Stromal cell of bone marrow (primary cell): ENCODE results near the gene SH3GL3.
A peak's percentile ranks its signal among the peaks of the same experiment; 100 is the strongest.

Experiments used
- DNase-seq: peaks from one replicate; pipeline ENCODE4 v3.0.0-alpha.2; 2012; ENCODE audit warnings: low read depth

The SH3GL3 gene

GRCh38 chr15:83613714-83614113 is 166.6 kb downstream of the SH3GL3 start:
- DNase-seq: peak; percentile 17

DNA sequence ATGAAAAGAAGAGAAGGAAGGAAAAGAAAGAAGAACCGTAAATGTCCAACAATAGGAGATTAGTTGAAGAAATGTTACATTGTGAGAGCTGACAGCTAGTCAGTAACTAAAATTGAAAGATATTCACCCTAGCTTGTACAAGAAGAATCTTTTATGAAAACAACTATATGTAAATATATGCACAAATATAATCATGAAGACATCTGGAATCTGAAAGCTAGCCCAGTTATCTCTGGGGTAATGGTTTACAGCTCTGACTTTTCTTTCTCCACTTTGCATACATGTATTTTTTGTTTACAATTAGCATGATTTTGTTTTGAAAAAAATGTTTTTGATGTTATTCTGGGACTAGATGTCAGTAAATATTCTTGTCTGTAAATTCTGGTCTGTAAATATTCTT is 169.7 kb downstream of the SH3GL3 start:
- no peak for DNase-seq

GRCh38 chr15:83626171-83626802 is 179.1 kb downstream of the SH3GL3 start:
- DNase-seq: peak; percentile 44

- no peak for DNase-seq
These were observed 184.4 kb downstream of the SH3GL3 start for GRCh38 chr15:83631534-83631933.

GRCh38 chr15:83643201-83643600 is 196.1 kb downstream of the SH3GL3 start:
- DNase-seq: no peak

- DNase-seq: no peak
These were observed 197.3 kb downstream of the SH3GL3 start for GRCh38 chr15:83644439-83644838.

GRCh38 chr15:83650831-83651230 is 203.7 kb downstream of the SH3GL3 start:
- no peak for DNase-seq

DNA sequence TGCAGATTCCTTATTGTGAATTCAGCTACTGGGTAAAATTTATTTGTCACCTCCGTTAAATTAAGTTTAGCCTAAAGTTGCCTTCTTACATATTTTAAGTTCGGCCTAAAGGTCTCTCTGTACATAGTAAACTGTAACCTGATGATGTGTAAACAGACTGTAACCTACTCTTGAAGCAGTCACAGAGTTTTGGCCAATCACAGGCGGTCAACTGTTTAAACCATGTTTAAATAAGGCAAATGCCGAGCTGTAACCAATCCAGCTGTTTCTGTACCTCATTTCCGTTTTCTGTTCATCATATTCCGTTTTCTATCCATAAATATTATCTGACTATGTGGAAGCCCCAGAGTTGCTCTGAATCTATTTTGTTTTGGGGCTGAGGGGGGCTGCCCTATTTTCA is 204.4 kb downstream of the SH3GL3 start:
- DNase-seq: no peak

DNA sequence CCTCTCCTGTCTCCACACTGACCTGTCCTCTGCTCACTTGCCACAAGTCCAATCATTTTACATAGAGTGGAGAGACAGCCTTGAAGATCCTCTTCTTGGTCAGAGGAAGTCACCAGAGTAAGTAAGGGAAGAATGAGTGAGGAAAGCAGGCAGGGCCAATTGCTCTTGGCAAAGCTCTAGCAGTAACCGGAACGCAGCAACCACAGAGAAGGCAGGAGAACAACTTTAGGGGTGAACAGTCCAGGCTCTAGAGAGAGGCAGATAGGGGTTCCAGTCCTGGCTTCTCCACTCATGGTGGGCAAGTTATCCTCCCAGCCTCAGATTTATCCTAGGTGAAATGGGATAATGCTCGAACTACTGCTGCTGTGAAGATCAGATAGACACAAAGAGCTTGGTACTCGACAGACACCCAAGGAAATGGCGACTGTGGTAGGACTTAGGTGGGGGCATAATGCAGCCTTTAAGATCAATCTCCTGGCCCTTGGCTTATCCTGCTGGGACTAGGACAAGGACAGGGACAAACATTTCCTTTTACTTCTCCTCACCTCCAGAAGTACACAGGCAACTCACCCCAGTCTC is 205.6 kb downstream of the SH3GL3 start:
- DNase-seq: no peak

DNA sequence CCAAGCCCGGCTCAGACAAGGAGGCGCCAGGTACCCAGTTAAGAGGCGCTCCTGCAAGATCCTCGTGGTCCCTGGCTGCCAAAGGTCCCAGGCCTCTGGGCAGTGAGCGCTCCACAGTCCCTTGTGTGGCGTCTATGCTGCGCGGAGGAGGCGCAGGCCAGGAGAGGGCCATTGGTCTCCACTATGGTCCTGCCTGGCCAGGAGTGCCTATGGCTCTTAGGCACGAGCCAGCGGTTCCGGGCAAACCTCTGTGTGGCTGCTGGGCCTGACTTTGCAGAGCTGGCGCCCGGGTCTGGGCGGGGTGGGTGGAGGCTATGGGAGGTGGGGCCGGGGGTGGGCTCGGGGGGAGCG is 206.1 kb downstream of the SH3GL3 start:
- DNase-seq: no peak

- peak; percentile 31 for DNase-seq
These were observed 206.7 kb downstream of the SH3GL3 start, which contains the start of gene ADAMTSL3 for GRCh38 chr15:83653639-83654378. Gene ADAMTSL3 (plus strand): TSS chr15:83654123. CDS start chr15:83655762, 1,639 bp downstream.

- DNase-seq: no peak
These were observed 207.5 kb downstream of the SH3GL3 start for GRCh38 chr15:83654379-83655236.

GRCh38 chr15:83655237-83655616 is 208.1 kb downstream of the SH3GL3 start:
- DNase-seq: no peak

- no peak for DNase-seq
These were observed 209.1 kb downstream of the SH3GL3 start for GRCh38 chr15:83656192-83656591.

DNA sequence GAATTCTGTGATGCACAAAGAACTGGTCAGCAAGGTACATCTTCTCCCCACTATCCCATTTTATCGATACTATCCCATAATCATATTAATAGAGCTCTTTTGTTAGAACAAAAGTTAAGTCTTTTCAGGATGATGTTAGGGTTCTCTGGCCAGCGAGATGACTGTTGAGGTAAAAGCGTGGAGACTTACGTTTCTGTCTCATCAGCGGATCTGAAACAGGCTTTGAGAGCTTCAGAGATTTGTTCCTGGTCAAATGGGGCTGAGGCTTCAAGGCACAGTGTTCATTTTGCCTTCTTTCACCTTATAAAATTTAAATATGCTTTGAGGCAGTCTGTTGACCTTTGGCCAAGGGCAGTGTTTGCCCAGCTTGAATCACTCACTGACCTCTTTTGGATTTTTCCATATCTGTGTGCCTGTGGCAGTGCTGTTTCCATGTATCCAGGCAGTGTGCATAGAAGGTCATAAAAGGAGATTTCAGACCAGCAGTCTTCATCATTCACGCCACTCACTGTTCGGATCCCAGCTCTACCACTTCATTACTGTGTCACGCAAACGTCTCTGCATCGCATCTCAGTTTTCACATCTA is 209.9 kb downstream of the SH3GL3 start:
- no peak for DNase-seq

GRCh38 chr15:83657549-83657948 is 210.4 kb downstream of the SH3GL3 start:
- DNase-seq: no peak

GRCh38 chr15:83658430-83659416 is 211.6 kb downstream of the SH3GL3 start:
- no peak for DNase-seq

GRCh38 chr15:83659417-83659812 is 212.3 kb downstream of the SH3GL3 start:
- no peak for DNase-seq

- no peak for DNase-seq
These were observed 218.3 kb downstream of the SH3GL3 start for GRCh38 chr15:83665480-83665879.
